Peyer's patch (tissue), 4 donors: ENCODE measurements around the gene CDKN2C.

Experiments
- CTCF ChIP-seq, 6 experiments: fragments of 450-650 bp in 4 of 6; fragments of 200-600 bp in 2 of 6; sonication (generic) in 1 of 6; IDR thresholded peaks; one replicate each; pipeline ENCODE4 v1.5.1; 2017 to 2019; ENCODE audit warnings: antibody characterized with exemption in 6 of 6, mild to moderate bottlenecking in 3 of 6, moderate library complexity in 1 of 6
- POLR2A ChIP-seq, 2 donors: fragments of 450-650 bp; IDR thresholded peaks; one replicate each; pipeline ENCODE4 v1.5.1; 2017; ENCODE audit warnings: antibody characterized with exemption in 2 of 2, mild to moderate bottlenecking in 2 of 2, moderate library complexity in 2 of 2

- no peak for TF ChIP-seq POLR2A (IDR thresholded peaks at IDR 0.05)
- no peak for TF ChIP-seq CTCF (IDR thresholded peaks at IDR 0.05)
Observed at GRCh38 chr1:50973255-50973654, 3.2 kb downstream of the CDKN2C start.
